Activated gamma-delta T cell treated with anti-CD3 and anti-CD28 coated beads, Interleukin-2, amount 50 U/mL, for 16 hours (primary cell): ENCODE results near the gene STARD3NL.
"Not testable (repeated sequence)": the region's sequence is repeated elsewhere in the genome, so short reads cannot be mapped to it uniquely, and the experiment has no call there.

Experiments
- DNase-seq: peaks from one replicate; pipeline ENCODE4 v3.0.0-alpha.2; 2020; ENCODE audit warnings: low read depth

STARD3NL gene, protein sequence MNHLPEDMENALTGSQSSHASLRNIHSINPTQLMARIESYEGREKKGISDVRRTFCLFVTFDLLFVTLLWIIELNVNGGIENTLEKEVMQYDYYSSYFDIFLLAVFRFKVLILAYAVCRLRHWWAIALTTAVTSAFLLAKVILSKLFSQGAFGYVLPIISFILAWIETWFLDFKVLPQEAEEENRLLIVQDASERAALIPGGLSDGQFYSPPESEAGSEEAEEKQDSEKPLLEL

DNA sequence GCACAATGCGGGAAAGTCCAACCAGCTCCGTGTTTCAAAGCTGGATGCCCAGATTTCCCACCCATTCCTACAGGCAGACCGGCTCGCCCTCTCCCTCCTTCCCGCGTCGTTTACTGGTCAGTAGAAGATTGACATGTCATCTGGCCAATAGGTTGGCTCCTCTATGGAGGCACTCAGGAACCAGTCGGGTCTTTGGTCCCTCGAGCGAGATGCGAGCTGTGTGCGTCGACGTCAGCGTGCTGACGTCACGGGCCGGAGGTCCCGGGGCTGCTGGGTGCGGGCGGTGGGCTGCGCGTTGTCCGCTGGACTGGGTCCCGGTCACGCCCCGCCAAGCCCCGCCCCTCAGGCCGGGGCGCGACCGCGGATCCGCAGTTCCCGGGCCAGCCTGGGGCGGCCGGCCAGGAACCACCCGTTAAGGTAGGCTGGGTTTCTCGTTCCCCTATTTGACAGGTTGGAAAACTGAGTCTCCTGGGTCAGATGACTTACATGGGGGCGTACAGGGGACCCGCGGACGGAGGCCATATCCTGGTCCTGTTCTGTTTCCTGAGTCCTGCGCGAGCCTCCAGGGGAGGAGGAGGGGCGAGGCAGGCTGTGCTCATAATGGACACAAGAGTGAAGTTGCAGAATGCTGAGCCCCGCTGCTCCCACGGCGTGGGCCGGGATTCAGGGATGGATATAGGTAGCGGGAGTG lies at the start of gene STARD3NL:
TSS of gene STARD3NL (plus strand) at position 242 of the 691 bp plus-strand sequence. CDS start 29,260 bp downstream, outside the sequence.
- peak; percentile 87 for DNase-seq

DNA sequence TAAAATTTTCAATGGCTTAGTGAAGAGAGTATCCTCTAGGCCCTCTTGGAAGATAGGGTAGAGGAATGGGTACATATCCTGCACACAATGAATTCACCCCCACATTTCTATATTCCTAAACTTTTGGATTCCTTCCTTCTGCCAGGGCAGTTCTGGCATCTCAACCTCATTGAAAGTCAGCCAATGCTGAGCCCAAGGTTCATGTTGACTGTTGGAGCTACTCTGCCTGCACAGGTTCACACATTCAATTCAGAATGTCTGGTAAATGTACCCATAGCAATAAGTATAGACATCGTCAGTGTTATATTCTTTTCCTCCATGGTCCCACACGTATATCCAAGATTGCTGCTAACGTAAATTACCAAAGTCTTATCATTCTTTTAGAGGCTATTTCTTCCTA lies 48.9 kb upstream of the STARD3NL start:
- no peak for DNase-seq

DNA sequence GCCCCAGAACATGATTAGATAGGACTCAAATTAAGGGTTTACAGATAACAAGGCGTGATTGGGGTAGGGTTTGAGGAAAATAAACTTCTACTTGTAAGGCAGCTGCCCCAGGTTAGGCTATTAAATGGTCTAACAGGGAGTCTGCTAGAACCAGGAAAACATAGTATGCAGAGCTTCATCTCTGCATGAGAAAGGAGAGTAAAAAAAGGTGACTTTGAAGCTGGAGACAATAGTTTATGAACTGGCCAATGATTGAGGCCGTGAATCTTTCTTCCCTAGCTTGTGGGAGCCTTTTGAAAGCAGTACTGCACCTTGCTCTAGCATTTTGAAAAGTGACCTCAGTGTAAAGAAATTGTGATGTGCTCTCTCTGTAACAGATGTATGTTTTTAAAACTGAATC lies 48.5 kb upstream of the STARD3NL start:
- DNase-seq = no peak

DNA sequence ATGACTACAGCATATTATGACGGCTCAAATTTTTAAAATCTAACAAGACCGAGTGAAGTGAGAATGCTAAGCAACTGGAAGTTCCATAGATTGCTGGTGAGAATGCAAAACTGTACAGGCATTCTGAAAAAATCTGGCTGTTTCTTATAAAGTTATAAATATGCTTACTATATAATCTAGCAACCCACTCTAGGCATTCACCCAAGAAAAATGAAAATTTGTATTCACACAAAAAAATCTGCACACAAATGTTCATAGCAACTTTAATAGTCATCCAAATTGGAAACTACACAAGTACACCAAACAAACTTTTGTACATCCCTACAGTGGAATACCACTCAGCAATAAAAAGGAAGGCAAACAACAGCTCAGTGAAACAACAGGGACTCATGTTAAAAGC lies 39.9 kb upstream of the STARD3NL start:
- DNase-seq = no peak

DNA sequence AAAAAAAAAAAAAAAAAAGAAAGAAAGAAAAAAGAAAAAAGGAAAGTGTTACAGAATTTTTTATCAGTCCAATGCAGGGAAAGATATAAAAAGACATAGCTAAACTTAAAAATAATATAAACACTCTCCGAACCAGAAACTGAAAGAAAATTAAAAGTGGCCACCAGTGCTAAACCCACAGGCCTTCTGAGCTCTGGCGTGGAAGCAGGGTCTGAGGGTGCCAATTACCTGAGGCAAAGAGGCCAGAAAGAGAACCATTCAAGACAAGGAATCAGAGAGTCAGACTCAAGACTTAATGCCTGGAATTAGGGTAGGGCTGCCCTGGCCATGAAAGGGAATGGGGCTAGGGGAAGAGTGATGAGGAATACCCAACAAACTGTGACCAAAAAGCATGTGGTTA lies 36.9 kb upstream of the STARD3NL start:
- no peak for DNase-seq

DNA sequence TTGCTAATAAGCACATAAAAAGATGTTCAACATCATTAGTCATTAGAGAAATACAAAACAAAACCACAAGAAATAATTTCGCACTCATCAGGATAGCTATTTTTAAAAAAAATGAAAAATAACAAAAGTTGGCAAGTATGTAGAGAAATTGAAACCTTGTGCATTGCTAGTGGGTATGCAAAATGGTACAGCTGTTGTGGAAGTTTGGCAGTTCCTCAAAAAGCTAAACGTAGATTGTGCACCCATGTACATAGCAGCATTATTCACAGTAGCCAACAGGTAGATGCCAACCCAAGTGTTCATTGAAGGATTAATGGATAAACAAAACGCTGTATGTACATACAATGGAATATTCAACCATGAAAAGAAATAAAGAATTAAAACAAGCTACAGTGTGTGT lies 35.3 kb upstream of the STARD3NL start:
- DNase-seq = no peak

DNA sequence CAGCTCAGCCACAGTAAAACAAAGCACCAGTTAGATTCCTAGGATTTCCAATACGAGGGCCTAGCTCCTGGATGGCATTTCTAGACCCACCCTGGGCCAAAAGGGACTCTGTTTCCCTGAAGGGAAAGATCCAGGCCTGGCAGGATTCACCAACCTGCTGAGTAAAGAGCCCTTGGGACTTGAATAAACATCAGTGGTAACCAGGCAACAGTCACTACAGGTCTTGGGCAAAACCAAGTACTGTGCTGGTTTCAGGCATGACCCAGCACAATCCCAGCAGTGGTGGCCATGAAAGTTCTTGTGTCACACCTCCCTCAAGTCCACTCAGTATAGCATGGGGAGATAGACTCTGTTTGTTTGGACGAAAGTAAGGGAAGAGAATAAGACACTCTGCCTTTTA lies 31.0 kb upstream of the STARD3NL start:
- no peak for DNase-seq

DNA sequence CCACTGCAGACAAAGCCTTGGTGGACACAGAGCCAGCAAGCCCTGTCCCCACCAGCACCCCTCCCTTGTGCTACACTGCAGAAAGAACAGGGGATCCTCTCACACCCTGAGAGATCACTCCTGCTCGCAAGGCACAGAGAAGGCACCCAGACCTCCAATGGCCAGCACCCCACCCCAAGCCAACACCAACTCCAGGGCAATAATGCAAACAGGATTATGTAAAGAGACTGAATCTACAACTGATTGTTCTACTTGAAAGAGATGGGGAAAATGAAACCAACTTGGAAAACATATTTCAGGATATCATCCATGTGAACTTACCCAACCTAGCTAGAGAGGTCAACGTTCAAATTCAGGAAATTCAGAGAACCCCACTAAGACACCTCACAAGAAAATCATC lies 26.5 kb upstream of the STARD3NL start:
- no peak for DNase-seq

DNA sequence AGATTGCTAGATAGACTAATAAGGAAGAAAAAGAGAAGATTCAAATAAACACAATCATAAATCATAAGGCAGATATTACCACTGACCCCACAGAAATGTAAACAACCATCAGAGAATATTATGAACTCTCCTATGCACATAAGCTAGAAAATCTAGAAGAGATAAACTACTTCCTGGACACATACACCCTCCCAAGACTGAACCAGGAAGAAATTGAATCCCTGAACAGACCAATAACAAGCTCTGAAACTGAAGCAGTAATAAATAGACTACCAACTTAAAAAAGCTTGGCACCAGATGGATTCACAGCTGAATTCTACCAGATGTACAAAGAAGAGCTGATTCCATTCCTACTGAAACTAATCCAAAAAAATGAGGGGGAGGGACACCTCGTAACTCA lies 24.5 kb upstream of the STARD3NL start:
- no peak for DNase-seq

DNA sequence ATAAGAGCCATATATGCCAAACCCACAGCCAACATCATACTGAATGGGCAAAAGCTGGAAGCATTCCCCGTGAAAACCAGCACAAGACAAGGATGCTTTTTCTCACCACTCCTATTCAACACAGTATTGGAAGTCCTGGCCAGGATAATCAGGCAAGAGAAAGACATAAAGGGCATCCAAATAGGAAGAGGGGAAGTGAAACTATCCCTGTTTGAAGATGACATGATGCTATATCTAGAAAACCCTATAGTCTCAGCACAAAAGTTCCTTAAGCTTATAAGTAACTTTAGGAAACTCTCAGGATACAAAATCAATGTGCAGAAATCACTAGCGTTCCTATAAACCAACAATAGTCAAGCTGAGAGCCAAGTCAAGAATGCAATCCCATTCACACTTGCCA lies 23.8 kb upstream of the STARD3NL start:
- no peak for DNase-seq

DNA sequence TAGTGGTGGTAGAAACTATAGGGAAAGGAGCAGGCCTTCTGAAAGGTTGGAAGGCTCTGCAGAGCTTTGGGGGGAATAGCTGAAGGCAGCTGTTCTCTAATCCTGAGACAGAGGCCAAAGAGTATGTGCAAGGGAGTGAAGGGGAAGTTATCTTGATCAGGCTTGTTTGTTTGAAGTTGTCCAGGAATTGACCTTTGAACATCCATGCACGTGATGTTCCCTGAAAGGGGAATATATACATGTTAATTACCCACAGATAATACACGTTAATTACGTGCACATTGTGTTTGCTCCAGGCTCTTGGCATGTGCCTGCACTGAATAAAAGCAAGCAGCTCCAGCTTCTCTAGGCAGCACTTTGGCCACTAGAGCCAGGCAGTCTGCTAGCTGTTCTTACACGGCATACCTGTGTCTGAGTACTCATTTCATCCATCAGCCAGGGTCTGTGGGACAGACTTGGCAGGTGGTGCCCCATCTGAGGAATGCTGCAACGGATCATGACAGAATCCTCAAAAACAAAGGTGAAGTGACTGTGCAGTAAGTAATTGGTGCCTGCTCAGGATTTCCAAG lies 18.0 kb upstream of the STARD3NL start:
- no peak for DNase-seq

DNA sequence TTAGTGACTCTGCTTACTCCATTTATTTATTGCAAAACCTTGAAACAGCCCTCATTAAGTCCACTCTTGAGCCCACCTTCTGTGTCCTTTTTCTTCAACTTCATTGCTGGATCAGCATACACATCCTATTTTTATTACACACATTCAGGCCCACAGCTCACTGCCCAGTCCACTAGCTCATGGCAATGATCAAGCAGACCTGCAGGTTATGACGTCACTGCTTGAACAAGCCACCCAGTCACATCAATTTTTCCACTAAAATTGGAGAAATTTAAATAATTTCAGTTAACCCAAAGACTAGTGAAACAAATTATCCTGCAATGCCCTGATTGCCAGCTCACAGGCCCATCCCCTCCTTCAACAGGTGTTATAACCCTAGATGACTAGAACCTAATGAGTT lies 16.0 kb upstream of the STARD3NL start:
- no peak for DNase-seq

DNA sequence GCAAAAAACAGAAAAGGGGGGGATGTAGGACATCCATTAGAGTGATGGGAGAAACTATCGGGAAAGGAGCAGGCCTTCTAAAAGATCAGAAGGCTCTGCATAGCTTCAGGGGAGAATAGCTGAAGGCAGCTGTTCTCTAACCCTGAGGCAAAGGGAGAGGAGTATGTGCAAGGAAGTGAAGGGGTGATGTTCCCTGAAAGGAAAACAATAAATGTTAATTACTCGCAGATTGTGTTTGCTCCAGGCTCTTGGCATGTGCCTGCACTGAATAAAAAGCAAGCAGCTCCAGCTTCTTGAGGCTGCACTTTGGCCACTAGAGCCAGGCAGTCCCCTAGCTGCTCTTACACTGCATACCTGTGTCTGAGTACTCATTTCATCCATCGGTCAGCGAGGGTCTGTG lies 14.4 kb upstream of the STARD3NL start:
- DNase-seq = no peak

DNA sequence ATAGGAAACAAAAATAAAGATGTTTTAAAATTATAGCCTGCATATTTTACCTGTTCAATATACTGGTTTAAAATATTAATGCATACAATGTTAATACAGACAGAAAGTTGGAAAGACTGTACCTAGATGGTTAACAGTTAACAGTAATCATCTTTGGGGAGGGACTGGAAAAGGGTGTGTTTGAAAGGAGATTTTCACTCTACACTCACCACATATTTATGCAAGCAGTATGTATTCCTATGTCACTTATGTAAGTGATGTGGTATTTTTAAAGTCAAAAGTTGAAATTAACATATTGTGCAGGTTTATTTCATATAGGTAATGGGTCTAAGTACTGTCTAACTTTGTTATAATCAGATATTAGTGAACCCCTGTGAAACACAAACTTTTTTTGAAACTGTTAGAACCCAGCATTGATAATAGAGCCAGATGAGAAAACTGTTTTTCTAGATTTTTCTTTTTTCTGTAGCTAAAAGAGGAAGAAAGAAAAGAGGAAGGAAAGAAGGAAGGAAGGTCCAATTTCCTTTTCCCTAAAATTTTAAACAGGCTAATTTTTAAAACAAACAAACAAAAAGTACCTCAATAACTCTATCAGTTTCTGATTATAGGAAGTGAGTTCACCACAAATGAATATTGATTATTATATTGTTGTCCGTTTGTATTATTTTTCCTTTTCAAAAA lies 9.0 kb upstream of the STARD3NL start:
- no peak for DNase-seq

DNA sequence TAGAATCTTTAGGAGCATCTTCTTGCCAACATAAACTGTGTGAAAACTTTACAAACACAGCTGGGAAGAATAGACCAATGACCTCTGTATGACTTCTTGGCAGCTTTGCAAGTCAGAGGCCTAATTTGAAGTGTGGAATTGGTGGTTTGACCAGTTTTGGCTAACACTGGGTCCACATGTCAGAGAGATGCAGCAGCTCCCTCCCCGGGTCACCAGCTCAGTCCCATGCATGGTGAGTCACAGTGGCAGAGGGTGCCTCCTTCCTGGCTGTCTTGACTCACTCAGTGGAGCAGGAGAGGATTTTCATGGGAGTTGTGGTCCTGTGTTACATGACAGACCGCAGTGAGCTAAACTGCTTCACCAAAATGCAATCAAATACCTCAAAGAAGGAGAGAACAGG lies 8.2 kb upstream of the STARD3NL start:
- no peak for DNase-seq

DNA sequence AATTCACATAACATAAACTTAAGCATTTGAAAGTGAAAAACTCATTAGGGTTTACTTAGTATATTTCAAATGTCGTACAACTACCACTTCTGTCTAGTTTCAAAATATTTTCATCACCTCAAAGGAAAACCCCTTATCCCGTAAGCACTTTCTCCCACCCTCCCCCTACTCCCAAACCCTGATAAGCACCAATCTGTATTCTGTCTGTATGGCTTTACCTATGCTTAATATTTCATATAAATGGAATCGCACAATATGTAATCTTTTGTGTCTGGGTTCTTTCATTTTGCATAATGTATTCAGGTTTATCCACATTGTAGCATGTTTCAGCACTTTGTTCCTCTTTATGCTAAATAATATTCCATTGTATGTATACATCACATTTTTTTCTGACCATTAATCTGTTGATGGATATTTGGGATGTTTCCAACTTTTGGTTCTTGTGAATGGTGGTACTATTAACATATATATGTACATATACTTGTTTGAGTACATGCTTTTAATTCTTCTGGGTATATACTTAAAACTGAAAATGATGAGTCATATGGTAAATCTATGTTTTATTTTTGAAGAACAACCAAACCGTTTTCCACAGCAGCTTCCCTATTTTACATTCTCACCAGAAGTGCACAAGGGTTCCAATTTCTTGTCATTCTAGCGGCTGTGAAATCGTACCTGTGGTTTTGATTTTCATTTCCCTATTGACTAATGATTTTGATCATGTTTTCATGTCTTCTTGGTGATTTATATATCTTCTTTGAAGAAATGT lies 6.2 kb upstream of the STARD3NL start:
- no peak for DNase-seq

DNA sequence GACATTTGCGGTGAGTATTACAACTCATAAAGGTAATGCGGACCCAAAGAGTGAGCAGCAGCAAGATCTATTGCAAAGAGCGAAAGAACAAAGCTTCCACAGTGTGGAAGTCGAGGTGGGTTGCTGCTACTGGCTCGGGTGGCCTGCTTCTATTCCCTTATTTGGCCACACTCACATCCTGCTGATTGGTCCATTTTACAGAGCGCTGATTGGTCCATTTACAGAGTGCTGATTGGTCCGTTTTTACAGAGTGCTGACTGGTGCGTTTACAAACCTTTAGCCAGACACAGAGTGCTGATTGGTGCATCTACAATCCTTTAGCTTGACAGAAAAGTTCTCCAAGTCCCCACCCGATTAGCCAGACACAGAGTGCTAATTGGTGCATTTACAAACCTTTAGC lies 2.5 kb upstream of the STARD3NL start:
- DNase-seq = not testable (repeated sequence)

DNA sequence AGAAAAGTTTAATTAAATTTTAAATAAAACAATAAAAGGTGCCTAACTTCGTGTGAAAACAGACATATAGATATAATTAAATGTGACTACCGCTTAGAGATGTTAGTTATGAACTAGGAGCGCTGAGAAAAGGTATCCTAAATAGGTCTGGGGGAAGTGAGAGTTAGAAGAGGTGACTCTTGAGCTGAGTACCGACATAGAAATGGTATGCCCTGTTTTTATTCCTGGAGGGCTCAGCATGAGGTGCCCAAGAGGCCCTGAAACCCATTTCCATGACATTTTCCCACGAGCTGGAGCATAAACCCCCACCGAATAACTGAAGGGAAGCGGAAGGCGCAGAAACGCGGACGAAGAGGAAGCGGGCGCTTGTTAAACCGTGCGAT lies 433 bp upstream of the STARD3NL start:
- DNase-seq = no peak

DNA sequence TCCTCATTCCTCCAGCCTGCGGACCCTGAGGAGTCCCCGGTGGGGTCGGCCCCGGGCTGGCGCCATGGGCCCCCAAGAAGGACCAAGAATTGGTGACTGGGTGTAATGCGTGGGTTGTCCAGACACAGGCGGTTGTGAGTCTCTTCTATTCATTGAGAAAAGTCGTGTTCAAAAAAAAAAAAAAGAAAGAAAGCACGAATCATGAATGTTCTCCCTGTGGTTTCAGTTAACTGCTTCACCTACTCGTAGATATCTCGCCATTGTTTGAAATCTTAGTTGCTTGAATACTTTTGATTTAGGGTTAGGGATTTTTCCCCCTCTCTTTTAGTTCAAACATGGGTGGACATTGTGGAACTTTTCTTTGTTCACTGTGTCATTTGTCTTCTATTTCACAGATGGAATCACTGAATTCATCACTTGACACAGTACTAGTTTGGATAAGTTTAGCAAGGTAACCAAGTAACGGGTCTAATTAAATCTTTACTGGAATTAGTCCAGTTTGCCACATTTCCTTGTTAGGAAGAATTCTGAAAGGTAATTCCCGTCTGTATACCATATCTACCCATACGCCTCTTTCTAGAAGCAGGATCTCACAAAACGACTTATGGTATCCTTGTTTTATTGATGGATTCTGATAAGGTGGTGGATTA lies 775 bp downstream of the STARD3NL start:
- no peak for DNase-seq

DNA sequence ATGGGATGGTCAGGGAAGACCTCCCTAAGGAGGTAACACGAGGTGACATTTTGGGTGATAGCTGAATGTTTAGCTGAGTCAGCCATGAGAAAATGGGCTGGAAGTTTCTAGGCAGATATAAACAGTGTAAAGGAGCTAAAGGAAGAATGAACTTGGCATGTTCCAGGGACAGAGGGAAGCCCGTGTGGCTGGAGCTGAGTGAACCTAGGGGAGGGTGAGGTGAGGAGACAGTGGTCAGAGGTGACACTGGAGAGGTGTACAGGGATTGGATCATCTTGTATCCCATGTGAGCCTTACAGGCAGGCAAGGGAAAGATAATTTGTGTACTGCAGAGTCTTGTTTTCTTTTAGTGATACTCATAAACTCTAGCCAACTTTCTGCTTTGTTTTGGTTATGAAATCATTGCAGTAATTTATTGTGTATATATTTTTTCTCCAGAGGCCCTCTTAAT lies 1.8 kb downstream of the STARD3NL start:
- no peak for DNase-seq

DNA sequence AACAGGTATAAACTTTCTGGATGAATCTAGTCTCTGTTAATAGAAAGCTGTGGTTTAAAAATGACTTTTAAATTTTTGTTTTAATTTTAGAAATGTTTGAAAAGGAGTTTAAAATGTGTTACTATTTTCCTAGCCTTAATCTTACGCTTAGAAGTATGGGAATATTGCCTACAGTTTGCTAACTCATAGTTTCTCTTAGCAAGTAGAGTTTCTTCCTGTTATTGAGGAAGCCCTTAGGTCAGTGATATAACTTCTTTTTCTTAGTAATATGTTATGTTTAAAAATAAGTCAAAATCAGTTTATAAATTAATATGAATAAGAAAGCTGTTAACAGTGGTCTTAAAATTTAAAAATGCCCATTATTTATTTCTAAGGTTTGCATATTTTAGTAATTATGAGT lies 3.1 kb downstream of the STARD3NL start:
- no peak for DNase-seq

DNA sequence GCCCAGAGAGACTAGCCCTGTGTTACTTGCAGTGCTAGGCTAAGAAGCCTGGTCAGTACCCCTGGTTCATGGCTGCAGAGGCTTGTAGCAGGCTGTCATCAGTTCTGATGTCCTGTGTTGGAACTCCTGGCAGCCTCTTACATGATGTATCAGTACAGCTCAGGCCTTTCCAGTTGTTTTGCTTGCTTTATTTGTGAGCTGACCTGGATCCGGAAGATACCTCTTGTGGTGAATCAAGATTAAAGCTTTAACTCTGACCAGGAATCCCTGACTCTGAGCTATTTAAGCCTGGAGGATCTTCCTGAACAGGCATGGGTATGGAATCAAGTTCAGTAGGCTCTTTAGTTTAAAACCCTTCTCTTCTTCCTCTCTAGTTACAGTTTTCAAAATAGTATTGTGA lies 4.4 kb downstream of the STARD3NL start:
- DNase-seq = no peak
